ENCODE results near the gene DDX17. TPM values are rescaled to one million over a fixed set of nuclear protein-coding genes. Genes with fewer than 3 reads are reported as not detected.

The DDX17 gene
- total RNA-seq, 2 experiments from 2014 or later = 508 to 626 TPM

- POLR2A ChIA-PET = interaction anchor here (0.6 to 1.6 kb wide), 2 partner anchors 22 to 200 kb away, joined by 4 to 8 read pairs; no protein-coding TSS in a partner anchor
- BruUV-seq (replicated peaks) = no TSS peak
- no peaks in the 10 kb centered on the region for H4K20me1 ChIP-seq (ENCODE audit: insufficient read depth, low read length)
- no peaks in the 10 kb centered on the region for H3K9me3 ChIP-seq (ENCODE audit: low read length)
- no peak overlapping the region for H3K4me3 ChIP-seq (ENCODE audit: low read depth, low read length, poor library complexity, severe bottlenecking)
- no peaks in the 10 kb centered on the region; the same call in 1 of the 2 replicates for H3K36me3 ChIP-seq (ENCODE audit: insufficient read depth, low read length)
- no peak overlapping the region for H3K4me2 ChIP-seq (ENCODE audit: low read length)
- no peak for DNase-seq (ENCODE audit: low spot score)
- H3K79me2 ChIP-seq (ENCODE audit: insufficient read depth, low read depth, low read length) = no peaks in the 10 kb centered on the region
- CTCF ChIA-PET (ENCODE audit: unreplicated experiment) = no interaction called here
- TF ChIP-seq EZH2phosphoT487 (IDR thresholded peaks at IDR 0.05; ENCODE audit: borderline replicate concordance, low read depth, low read length) = no peak
- TF ChIP-seq CTCF (conservative IDR thresholded peaks at IDR 0.05; ENCODE audit: low read length) = no peak
- H3K4me1 ChIP-seq (ENCODE audit: insufficient read depth, low read length, poor library complexity, severe bottlenecking) = no peaks in the 10 kb centered on the region
- intact Hi-C loops (cut with micrococcal nuclease; ENCODE audit: unreplicated experiment) = no loop called here
- H2AFZ ChIP-seq (ENCODE audit: low read length) = no peak overlapping the region
- no peak overlapping the region for H3K27ac ChIP-seq (ENCODE audit: low read depth, low read length, poor library complexity, severe bottlenecking)
- H3K9me2 ChIP-seq (ENCODE audit: insufficient read depth, low read length) = no peaks in the 10 kb centered on the region
These were observed 16.9 kb upstream of the DDX17 start for GRCh38 chr22:38523029-38523428.

- no peak for DNase-seq (ENCODE audit: low spot score)
- Histone ChIP-seq H4K20me1 (ENCODE audit: insufficient read depth, low read length) (no peaks in the 10 kb centered on the region), H3K79me2 (ENCODE audit: insufficient read depth, low read depth, low read length) (no peaks in the 10 kb centered on the region), H3K4me1 (ENCODE audit: insufficient read depth, low read length, poor library complexity, severe bottlenecking) (no peaks in the 10 kb centered on the region), H3K27ac (ENCODE audit: low read depth, low read length, poor library complexity, severe bottlenecking) (no peak overlapping the region), H3K36me3 (ENCODE audit: insufficient read depth, low read length) (no peaks in the 10 kb centered on the region; the same call in 1 of the 2 replicates), H2AFZ (ENCODE audit: low read length) (no peak overlapping the region), H3K4me3 (ENCODE audit: low read depth, low read length, poor library complexity, severe bottlenecking) (no peak overlapping the region), H3K9me3 (ENCODE audit: low read length) (no peaks in the 10 kb centered on the region), H3K9me2 (ENCODE audit: insufficient read depth, low read length) (no peaks in the 10 kb centered on the region), H3K4me2 (ENCODE audit: low read length) (no peak overlapping the region)
- no peak for TF ChIP-seq EZH2phosphoT487 (IDR thresholded peaks at IDR 0.05; ENCODE audit: borderline replicate concordance, low read depth, low read length)
- intact Hi-C loops (cut with micrococcal nuclease; ENCODE audit: unreplicated experiment) = no loop called here
- BruUV-seq (replicated peaks) = TSS peak; percentile 91
- CTCF ChIA-PET (ENCODE audit: unreplicated experiment) = no interaction called here
- POLR2A ChIA-PET = interaction anchor here (0.9 kb wide), 1 partner anchor 17 kb away, joined by 3 read pairs; no protein-coding TSS in a partner anchor
These were observed 13.5 kb upstream of the DDX17 start for GRCh38 chr22:38519453-38520250.

- no peak overlapping the region for H2AFZ ChIP-seq (ENCODE audit: low read length)
- BruUV-seq (replicated peaks) = no TSS peak
- DNase-seq (ENCODE audit: low spot score) = no peak
- intact Hi-C loops (cut with micrococcal nuclease; ENCODE audit: unreplicated experiment) = no loop called here
- no peaks in the 10 kb centered on the region for H3K4me1 ChIP-seq (ENCODE audit: insufficient read depth, low read length, poor library complexity, severe bottlenecking)
- no peak overlapping the region for H3K27ac ChIP-seq (ENCODE audit: low read depth, low read length, poor library complexity, severe bottlenecking)
- no peak overlapping the region for H3K4me3 ChIP-seq (ENCODE audit: low read depth, low read length, poor library complexity, severe bottlenecking)
- H4K20me1 ChIP-seq (ENCODE audit: insufficient read depth, low read length) = no peaks in the 10 kb centered on the region
- no peaks in the 10 kb centered on the region for H3K9me2 ChIP-seq (ENCODE audit: insufficient read depth, low read length)
- CTCF ChIA-PET (ENCODE audit: unreplicated experiment) = no interaction called here
- no peaks in the 10 kb centered on the region for H3K79me2 ChIP-seq (ENCODE audit: insufficient read depth, low read depth, low read length)
- no peak overlapping the region for H3K4me2 ChIP-seq (ENCODE audit: low read length)
- no peaks in the 10 kb centered on the region for H3K9me3 ChIP-seq (ENCODE audit: low read length)
- TF ChIP-seq CTCF (conservative IDR thresholded peaks at IDR 0.05; ENCODE audit: low read length) = no peak
- TF ChIP-seq EZH2phosphoT487 (IDR thresholded peaks at IDR 0.05; ENCODE audit: borderline replicate concordance, low read depth, low read length) = no peak
- POLR2A ChIA-PET = interaction anchor here (0.9 kb wide), 2 partner anchors 16 to 118 kb away, joined by 3 read pairs; no protein-coding TSS in a partner anchor
- no peaks in the 10 kb centered on the region; the same call in 1 of the 2 replicates for H3K36me3 ChIP-seq (ENCODE audit: insufficient read depth, low read length)
These were observed 12.5 kb upstream of the DDX17 start for GRCh38 chr22:38518620-38519019.
